HG02870 (cell line): ENCODE data around the gene SPATA16.

Experiments used
- ATAC-seq: cut with Tn5 transposase; IDR thresholded peaks from one replicate; pipeline ENCODE4 v1.9.1; 2021; ENCODE audit warnings: mild to moderate bottlenecking, moderate library complexity; ENCODE audit not compliant: unreplicated experiment

Gene SPATA16

DNA sequence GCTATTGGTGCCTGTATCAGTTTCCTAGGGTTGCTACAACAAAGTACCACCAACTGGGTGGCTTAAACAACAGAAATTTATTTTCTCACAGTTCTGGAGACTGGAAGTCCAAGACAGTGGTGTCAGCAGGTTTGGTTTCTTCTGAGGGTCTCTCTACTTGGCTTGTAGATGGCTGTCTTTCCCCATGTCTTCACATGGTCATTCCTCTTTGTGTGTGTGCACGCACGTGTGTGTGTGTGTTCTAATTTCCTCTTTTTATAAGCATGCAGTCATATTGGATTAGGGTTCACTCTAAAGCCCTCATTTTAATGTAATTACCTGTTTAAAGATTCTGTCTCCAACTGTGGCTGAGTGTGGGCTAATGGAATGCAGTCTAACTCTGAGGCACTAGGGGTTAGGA is 182.5 kb downstream of the SPATA16 start:
- no peak for ATAC-seq

DNA sequence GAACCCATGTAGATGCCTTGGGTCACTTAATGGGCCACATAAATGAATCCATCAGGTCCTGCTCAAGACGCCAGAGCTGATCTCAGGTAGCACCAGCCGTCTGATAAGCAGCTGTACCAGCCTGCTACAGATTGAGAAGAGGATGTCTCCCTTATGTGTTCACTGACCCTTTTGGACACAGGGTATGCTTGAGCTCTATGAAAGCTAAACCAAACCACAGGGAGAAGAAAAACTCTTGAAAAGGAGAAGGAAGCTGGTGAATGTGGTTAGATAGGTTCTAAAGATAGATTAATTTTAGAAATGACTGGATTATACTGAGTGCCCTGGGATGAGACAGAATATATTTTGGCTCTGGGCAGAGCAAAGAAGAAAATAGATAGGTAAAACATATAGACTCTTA is 187.5 kb downstream of the SPATA16 start:
- ATAC-seq: no peak

DNA sequence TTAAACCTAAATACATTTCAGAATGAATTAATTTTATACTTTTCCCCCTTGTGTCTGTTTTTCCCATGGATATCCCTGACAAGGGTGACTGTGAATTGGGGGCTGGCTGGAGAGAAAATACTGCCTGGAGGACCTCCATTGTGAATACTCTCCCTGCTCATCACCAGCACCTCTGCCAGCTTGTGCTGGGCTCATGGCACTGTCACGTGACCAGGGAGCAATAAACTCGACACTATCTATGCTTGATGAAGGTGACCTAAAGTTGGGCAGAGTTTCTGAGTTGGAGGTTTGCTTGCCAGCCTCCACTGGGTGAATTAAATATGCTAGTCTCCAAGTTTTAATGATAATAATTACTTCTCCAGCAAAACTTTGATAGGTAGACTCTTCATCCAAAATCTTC is 189.5 kb downstream of the SPATA16 start:
- ATAC-seq: no peak

DNA sequence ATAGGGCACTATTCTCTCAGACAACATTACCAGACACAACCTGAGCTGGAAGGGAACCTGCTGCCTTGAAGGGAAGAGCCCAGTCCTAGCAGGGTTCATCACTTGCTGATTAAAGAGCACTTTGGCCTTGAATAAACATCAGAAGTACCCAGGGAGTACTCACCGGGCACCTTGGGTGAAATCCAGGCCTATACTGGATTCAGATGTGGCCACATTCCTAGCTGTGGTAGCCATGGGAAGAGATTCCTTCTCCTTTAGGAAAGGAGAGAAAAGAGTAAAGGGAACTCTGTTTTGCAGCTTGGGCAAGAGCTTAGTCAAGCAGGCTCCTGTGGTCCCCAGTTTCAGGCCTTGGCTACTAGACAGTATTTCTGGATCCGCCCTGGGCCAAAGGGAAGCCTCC is 195.0 kb downstream of the SPATA16 start:
- no peak for ATAC-seq

DNA sequence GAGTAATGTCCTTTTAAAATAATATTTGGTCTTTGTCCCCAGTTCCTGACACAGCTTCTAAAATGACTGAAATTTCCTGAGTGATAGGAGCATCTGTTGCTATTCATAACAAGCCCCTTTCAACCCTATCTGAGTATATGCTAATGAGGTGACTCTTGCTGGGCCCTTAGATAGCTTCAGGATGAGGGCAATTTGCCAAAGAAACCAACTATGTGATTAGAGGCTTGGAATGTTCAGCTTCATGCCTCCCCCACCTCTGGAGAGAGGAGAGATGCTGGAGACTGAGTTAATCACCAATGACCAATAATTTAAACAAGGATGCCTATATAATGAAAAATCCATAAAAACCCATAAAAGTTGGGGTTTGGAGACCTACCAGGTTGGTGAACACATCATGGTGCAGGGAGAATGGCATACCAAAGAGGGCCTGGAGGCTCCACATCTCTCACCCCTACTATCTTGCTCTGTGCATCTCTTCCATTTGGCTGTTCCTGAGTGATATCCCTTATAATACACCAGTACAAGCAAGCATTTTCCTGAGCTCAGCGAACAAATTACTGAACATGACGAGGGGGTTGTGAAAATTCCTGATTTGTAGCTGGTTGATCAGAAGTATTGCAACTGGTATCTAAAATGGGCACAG is 201.3 kb downstream of the SPATA16 start:
- no peak for ATAC-seq

DNA sequence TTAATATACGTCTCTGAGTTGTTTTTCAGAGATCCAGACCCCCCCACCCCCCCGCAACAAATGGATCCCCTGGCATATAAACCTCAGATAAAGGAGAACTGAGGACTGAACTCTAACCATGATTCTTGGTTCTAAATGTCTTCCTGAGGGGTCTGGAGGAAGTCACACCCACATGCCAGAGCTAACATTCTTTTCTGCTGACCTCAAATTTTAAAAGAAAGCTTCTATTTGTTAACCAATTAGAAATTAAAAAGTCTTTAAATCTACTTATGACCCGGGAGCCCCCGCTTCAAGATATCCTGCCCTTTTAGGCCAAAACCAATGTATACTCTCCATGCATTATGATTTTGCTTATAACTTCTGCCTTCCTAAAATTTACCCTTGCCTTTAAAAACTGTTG is 202.2 kb downstream of the SPATA16 start:
- no peak for ATAC-seq

DNA sequence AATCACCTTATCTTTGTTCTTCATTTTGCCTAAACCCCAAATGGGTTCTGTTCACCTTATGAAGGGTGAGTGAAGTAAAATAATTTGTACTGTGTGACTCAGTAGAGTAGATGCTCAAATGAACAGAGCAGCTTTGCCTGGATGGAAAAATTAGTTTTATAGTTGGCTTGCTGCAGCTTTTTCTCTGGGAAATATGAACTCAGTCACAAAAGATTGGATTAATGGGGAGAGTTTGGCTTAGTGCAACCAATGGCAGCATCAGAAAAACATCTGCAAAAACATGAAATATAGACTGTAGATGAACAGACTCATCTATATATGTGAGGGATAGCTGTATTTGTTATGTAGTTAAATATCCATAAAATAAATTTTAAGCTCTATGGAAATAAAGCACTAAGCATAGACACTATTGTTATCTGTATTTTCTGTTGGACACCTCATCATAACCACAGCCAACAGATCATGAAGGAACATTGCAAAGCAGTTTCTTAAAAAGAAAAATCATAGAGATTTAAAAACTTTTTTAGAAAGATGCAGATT is 209.2 kb downstream of the SPATA16 start:
- ATAC-seq: no peak

DNA sequence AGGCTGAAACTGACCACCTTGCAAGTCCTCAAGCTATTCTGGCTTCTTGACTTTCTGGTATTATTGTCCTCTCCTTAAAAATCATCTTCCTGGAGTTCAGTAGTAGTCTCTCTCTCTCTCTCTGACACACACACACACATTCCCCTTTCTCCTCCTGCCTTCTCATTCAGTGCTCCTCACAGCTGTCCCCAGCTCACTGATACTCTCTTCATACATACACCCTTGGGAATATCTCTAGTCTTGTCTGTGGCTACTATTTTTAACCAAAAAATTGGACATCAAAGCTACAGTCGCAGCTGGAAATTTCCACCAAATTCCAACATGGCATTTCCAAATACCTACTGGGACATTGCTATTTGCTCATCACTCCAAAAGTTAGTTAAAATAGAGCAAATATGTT is 211.6 kb downstream of the SPATA16 start:
- no peak for ATAC-seq

DNA sequence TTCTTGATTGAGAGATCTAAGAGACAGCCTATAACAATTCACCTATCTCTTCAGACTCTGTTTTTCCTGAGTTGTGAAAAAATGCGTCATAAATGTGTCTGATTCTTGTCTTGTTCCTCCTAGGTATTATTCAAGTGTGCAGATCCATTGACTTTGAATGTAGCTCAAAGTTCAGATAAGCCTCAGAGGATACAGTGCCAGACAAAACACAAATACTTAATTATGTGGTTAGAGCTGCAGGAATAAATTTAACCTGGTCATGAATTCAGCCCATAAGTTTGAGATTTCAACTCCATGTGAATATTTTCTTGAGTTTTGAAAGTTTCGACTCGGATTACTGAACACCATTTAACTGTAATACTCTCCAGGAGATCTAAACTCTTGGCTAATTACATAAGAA is 216.5 kb downstream of the SPATA16 start:
- no peak for ATAC-seq

DNA sequence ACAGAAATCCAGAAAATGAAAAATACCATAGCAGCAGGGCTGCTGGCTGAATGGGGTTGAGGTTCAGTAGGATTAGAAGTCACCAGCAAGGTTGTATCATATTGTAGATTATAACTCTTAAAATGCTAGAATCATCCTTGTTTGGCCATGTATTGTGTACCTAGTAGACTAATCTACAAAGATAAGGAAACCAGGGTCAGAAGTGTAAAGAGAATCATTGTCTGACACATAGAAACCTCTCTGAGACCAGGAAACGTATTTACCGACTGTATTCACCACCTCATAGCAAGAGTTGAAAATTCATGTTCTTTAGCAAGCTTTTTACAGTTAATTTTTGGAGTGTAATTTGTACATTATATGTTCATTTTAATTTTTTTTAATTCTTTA is 221.7 kb downstream of the SPATA16 start:
- no peak for ATAC-seq

DNA sequence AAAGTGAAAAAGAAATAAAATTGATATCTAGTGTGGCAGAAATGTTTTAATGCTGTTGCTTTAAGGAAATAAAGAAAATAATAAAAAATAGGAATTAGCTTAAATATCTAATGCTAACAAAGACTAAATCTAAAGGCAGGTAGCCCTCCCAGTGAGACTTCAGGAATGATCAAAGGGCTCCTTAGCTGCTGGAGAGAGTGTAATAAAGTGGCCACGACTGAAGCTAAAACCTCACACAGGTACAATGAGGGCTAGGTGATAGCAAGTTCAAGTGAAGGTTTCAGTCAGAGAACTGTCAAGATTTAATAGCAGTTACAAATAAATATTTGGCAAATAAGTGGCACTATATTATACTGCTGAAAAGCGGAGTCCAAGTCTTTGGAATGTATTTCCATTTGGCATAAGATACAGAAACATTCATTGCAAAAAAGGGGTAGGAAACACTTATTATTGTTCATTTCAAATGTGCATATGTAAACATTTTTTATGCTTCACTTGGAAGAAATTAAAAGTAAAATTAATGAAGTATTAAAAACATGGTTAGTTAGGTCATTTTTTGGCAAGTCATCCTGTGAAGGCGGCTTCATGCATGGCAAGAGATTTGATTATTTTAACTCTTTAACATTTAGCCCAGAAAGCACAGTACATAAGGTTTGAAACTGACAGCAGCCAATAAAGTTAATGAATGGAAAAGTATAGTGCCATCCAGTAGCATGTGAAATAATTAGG is 222.3 kb downstream of the SPATA16 start:
- no peak for ATAC-seq

DNA sequence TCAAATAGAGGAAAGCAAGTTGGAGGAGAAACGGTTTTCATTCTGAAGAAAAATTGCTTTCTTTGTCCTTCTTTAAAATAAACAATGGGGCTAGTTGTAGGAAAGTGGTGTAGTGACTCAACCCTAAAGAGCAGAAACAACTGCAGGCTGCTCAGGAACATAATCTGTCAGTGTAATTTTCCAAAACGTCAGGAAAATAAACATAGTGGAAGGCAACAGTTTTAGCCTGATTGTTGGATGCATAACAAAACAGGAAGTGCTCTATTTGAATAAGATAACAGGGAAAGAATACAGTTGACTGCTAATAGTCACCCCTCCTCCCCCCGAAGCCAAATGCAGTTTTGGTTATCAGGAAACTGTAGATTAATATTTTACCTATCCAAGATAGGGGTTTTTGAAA is 222.9 kb downstream of the SPATA16 start:
- no peak for ATAC-seq

DNA sequence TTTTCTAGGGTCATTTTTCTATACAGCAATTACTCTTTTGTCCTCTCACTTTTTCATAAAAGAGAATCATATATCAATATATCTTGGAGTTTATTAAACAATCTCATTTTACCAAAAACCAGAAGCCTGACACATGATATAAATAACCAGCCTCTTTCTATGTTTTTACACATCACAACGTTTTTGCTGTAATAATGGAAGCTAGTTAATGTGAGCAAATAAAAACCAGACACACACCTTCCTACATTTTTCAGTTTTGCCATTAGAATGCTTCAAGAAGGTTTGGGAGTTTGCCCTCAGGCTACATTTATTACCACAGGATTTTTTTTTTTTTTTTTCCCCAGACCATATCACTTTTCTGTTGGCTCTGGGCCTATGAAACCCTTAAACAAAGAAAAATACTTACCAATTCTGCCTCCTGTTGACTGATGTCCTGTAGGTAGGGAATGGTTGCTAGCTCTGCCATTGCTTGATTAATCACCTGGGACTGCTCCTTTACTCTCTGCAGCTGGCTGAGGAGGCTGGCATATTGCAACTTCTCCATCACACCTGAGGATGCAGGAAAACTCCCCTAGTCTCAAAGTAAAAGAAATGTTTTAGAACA is 225.0 kb downstream of the SPATA16 start:
- no peak for ATAC-seq

DNA sequence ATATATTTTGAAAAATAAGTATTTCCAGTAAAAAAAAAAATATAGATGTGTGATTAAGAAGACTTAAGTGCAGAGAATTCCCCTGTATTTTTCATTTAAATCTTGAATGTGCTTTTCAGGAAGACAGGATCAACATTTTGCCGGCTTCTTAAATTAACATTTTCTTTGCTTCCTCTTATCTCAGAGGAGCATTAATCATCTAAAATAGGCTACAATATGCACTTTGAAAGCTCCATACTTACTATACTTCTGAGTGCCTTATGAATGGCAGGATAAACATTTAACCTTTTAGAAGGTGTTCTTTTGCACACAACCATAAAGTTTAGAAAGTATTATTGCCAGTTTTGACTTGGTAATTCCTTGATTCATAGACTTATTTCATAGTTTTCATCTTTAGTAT is 226.2 kb downstream of the SPATA16 start:
- ATAC-seq: no peak

DNA sequence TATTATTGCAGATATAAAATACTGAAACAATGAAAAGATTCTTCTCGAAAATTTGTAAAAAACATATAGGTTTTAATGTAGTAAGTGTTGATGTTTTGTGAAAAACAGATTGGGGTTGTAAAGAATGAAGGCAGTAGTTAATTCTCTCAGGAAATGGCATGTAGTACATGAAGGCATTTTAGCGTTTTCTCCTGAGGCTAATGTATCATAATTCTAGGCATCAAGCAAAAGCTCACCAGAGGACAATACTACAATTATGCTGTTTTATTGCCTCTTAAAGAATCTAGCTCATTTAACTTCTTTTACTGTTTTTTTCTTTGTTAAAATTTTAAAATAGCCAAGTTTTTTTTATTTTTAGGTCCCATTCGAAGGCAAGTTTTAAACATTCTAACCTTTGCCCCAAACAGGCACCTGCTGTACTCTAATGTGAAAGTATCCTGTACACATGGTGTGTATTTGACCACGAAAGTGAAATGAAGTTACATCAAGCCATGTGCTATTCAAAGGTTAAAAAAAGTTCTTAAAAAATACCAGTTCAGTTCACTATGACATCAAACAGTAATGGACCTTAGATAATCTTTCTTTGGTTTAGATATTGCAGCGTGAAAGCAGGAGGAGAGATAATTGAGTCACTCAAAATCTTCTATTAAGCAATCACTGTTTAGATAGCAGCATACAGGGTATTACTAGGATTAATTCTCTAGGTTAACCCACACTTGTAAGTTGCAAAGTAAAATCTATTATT is 227.0 kb downstream of the SPATA16 start:
- ATAC-seq: no peak

DNA sequence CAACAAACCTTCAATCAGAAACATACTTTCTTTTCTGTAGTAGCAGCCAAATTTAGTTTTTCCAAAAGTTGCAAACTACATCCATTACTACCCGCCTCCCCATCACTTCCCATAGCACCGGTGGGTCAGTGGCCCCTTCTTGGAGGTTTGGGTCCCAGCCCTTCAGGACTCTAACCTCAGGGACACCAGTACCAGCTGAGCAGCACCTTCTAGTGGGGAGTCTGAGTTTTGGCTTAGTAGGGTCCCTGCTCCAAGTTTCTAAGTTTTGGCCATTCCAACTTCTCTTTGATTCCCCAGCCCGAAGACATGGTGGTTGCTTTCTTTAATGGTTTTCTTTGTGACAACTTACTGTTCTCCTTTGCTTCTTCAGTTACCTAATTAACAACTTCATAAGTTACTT is 229.9 kb downstream of the SPATA16 start:
- no peak for ATAC-seq

DNA sequence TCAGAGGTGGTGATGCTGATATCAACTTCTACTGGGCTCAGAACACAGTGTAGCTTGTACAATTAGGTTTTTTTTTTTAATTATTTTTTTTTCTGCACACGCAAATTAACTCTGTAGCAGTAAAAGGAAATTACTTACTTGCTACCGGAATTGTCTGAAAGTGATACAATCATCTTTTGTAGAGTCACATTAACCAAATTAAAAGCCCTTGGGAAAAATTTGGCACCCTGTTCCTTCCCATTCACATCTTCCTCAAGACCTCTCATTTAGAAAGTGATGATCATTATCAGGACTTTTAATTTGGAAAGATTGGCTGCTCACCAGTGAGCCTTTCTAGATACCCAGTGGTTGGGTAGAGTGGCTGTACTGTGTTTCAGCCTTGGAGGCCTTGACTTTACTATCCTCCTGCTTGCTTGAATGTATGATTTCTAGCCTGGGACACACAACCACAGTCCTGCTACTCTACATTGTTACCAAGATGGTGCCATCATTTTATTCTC is 232.2 kb downstream of the SPATA16 start:
- ATAC-seq: no peak

DNA sequence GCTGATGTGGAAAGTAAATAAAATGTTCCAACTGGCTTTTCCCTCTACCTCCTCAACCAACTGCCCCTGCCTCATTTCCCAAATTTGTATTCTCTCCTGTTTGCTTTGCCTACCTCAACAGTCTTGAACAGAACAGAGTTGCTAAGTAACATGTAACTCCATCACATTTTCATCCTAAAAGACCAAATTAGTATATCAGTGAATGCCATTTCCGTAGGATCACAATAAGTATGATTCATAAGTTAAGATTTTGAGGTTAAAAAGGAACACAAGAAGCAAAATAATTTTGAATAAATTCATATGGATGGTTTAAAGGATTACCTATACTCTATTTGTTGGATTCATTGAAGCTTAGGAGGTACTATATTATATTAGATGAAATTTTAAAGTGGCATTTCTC is 235.6 kb downstream of the SPATA16 start:
- no peak for ATAC-seq

DNA sequence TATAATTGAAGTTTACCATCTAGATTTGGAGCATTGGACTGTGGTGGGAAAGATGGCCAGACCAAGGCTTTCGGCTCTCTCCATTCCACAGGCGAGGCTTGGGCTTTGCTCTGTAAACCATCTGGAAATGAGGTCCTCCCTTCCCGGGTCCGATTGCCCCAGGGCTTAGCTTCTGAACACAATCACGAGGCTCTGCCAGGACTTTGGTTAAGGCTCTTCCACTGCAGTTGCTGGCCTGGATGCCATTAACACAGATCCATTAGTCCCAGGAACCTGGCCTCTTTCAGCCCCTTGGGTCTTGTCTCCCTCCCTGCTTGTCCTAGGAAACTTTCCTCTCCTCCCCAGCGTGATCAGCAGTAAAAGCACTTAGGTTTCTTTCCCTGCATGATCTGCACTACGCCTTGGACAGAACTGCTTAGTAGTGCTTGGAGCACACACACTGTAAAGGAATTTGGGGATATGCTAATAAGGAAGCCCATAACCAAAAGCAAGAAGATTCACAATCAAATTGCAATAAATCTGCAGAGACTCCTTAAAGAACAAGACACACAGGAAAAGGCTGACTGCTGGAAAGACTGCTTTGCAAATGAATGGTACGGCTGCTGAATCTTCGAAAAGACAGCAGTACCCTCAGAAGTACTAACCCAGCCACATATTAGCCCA is 236.2 kb downstream of the SPATA16 start:
- ATAC-seq: no peak

DNA sequence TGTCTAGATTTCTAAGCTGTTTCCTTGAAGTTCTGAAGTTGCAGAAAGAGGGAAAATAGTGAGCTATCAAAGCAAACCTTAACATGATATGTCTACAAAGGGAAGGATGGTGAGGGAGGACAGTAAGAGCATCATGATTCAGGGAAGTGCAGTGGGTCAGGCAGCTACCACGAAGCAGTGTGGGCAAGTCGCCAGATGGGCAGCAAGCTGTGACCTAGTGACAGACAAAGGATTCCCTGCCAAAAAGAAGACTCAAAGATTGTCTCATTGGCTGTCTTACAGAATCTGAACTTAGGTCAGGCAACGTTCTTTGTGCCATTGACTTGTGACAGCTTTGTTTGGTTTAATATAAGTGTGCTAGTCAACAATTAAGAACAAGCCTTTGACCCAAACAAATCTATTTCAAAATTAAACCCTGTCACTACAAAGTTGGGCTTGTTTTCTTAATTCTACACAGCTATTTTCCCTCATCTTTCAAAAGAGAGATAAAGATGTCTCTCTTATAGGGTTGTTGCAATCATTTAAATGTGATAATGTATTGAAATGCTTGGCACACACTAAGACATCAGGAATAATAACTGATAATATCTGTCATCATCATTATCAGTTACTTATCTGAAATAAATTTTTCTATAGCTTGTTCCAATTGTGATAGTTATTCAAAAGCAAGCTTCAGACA is 237.3 kb downstream of the SPATA16 start:
- no peak for ATAC-seq
